ENCODE results near the gene CRYGB.
"Not testable (repeated sequence)": the region's sequence is repeated elsewhere in the genome, so short reads cannot be mapped to it uniquely, and the experiment has no call there.

CRYGB gene

DNA sequence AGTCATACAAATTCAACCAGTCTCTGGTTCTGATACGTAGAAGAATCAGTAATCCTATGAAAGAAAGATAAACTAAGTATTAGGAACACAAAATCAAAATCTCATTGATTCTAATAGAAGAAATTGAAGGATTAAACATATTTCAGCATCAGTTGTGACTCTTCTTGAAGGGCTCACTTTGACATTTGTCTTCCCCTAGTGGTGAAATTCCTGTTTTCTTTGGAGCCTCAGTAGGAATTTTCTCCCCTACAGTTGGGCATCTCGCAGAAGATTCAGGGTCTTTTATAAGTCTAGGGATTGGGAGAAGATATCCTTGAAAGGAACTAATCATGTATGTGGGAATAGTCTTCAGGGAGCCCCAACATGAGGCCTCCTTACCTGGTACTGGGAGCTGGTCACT lies 2.8 kb upstream of the CRYGB start:
- DNase-seq, result no peak

- no peak for DNase-seq
These were observed 1.8 kb upstream of the CRYGB start for GRCh38 chr2:208147759-208148158.

- no peak for DNase-seq
These were observed 1.1 kb upstream of the CRYGB start for GRCh38 chr2:208147008-208147407.

- DNase-seq, result no peak
These were observed 2.8 kb downstream of the CRYGB start for GRCh38 chr2:208142925-208143799.

GRCh38 chr2:208142240-208142924 lies 3.6 kb downstream of the CRYGB start:
- peak; percentile 59 for DNase-seq

DNA sequence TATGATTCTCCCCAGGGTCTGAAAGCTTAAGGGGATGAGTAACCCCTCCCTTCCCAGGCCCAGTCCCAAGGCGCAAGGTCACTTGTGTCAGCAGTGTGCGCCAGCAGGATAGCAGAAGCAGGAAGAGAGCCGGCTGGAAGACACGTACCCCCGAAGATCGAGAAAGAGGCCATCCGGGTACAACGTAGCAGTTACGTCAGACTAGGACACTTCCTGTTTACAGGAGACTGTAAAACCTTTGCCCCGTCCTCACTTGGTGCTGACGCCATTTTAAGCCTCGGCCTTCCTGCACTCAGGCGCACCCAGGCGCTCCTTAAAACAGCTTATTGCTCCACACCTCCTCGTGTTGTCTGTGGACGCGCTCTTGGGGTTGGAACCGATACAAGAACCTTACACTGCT lies 6.5 kb downstream of the CRYGB start:
- no peak for DNase-seq

DNA sequence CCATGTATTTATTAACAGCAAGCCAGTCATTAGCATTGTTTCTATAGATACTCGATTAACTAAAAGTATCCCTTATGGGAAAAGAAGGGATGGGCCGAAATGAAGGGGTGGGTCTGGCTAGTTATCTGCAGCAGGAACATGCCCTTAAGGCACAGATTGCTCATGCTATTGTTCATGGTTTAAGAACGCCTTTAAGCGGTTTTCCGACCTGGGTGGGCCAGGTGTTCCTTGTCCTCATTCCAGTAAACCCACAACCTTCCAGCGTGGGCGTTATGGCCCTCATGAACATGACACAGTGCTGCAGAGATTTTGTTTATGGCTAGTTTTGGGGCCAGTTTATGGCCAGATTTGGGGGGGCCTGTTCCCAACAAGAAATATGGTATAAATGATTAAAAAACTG lies 7.6 kb downstream of the CRYGB start:
- not testable (repeated sequence) for DNase-seq

- no peak for DNase-seq
These were observed 9.3 kb downstream of the CRYGB start for GRCh38 chr2:208136716-208137094.

DNA sequence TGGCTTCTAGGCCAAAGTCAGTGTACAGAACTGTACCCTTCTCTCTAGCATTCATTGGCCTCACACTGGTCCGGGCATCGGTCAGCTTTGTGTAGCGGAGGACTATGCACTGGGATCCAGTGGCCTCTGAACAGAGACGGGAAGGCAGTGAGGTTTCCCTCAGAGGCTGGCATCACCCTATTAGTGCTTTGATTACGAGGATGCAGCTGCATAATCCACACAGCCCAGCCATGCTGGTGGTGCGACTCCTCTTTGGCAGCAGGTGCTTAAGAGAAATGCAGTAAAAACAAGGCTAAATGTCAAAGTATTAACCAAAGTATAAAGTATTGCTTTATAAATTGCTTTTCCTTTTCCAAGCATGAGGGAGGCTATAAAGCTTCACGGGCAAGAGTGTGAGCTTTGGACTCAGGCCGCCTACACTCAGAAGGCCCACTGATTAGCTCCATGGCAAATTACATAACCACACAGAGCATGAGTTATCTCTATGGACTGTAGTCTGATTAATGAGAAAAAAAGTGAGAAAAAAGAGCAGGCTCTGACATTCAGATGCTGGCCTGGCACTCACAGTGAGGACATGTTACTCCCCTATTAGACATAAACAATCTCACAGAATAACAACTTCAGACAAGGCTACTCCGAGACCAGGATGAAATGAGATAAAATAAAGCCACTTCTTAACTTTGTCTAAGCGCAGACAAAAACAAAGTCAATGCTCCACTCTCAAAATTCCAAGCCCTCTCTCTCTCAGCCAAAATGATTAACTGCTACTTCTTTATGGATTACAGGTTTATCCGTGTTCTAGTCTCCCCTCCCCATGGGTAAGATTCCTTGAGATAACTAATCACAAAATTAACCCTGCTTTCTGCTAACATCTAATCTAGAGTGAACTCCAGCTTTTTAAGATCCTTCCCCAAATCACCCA lies 9.9 kb downstream of the CRYGB start:
- no peak for DNase-seq

DNA sequence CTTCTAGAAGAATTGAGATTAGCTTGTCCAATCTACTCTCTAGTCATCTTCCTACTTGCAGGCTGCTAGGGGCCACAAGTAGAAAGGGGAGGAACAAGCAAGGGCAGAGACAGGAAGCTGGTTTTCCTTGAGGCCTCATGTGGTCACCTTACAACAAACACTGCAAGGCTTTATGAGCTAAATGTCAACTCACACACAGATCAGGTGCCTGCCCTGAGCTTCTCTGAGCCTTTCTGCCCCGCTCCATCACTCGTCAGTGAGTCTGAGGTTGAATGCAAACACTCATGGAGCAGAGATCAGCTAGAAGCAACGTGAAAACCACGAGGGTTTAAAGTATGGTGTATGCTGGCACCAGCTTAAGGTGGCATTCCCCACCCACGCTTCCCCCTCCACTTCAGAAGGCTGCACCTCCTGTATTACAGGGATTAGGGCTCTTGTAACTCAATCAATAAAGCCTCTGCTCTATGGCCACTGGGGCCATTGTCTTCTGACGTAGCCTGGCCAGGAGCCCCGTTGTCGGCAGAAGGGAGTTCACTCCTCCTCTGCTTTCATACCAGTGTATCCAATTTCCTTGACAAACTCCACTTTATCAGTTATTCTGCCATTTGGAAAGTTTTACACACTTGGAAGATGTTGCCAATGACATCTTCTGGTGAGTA lies 10.9 kb downstream of the CRYGB start:
- DNase-seq, result no peak

GRCh38 chr2:208130712-208131110 lies 15.2 kb downstream of the CRYGB start:
- no peak for DNase-seq

DNA sequence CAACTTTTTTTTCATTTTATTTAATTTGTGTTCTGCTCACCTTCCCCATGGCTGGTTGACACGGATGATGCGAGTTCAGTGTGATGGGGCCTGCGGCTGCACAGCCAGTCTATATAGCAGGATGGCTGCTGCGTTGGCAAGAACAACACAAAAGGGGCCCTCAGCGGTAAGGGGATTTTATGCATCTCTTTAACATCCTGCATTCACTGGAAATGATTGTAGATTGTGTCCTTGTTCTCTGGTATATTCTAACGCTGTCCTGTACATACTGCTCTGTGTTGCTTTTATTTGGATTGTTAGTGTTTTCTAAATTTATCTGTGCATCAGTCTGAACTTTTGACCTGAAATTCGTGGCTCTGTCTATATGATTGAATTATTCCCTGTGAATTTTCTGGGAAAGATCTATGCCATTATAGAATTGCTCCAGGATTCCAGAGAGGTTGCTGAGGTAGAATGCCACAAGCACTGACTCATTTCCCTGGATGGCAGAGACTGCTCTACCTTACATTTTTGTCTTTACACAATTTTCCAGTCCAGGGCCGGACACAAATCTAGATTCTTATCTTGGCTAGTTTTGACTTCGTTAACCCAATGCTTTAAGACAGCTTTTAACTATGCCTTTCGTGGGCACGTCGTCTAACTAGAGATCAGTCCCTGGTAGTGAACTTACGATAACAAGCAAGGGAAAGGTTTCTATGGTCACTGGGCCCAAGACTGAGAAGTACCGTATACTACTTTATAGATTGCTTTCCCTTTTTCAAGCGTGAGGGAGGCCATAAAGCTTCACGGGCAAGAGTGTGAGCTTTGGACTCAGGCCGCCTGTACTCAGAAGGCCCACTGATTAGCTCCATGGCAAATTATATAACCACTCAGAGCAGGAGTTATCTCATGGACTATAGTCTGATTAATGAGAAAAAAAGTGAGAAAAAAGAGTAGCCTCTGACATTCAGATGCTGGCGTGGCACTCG lies 15.9 kb downstream of the CRYGB start, which contains the start of gene CRYGC:
TSS of gene CRYGC (minus strand) at position 85 of the 968 bp plus-strand sequence. CDS start at position 49, 36 bp downstream.
- no peak for DNase-seq

DNA sequence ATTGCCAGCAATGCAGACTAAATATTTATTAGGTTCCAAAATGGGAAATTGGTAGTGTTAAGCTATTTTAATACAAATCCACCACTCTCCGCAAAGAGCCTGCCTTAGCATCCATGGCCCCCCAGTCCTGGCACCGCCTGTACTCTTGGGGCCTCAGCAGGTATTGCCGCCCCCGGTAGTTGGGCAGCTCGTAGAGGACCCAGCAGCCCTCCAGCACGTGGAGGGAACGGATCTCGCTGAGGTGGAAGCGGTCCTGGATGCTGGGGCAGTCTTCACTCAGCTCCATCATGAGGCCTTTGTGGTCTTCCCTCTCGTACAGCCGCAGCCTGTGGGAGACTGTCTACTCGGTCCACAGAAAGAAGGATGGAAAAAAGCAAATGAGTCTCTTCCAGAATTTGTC lies 17.8 kb downstream of the CRYGB start:
- DNase-seq, result no peak

DNA sequence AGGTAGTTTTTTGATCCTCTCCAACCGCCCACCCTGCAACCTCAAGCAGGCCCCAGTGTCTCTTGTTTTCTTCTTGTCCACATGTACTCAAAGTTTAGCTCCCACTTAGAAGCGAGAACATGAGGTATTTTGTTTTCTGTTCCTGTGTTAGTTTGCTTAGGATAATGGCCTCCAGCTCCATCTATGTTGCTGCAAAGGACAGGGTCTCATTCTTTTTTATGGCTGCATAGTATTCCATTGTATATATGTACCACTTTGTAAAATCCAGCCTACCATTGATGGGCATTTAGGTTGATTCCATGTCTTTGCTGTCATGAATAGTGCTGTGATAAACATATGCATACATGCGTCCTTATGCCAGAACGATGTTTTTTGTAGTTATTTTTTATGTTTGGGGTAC lies 18.9 kb downstream of the CRYGB start:
- no peak for DNase-seq

- DNase-seq, result no peak
These were observed 20.7 kb downstream of the CRYGB start for GRCh38 chr2:208125251-208125650.

GRCh38 chr2:208124013-208124715 lies 21.8 kb downstream of the CRYGB start, which contains the start of gene CRYGD:
Gene CRYGD, minus strand, starts transcription at chr2:208124524. Its CDS starts 51 bp downstream, at chr2:208124473.
- DNase-seq, result not testable (repeated sequence)

DNA sequence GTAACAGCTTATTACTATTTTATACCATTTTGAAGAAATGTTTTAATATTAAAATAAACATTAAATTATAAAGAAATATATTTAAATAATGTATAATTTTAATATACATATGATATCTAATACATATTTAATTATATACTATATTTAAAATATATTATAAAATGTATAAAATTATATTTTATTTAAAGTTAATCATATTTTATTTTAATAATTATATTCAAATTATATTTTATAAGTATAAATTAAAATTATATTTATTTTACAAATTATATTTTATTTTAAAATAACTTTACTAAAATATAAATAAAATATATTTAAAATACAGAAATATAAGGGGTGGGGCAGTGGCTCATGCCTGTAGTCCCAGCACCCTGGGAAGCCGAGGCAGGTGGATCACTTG lies 23.7 kb downstream of the CRYGB start:
- DNase-seq, result no peak

- no peak for DNase-seq
These were observed 27.0 kb downstream of the CRYGB start for GRCh38 chr2:208118918-208119317.

DNA sequence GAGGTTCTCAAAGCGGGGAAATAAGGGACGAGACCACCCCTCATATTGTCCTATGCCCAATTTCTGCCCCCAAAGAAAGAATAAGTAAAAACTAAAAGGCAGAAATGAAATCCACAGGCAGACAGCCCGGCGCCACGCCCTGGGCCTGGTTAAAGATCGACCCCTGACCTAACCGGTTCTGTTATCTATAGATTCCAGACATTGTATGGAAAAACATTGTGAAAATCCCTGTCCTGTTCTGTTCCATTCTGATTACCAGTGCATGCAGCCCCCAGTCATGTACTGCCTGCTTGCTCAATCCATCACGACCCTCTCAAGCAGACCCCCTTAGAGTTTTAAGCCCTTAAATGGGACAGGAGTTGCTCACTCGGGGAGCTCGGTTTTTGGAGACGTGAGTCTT lies 28.6 kb downstream of the CRYGB start:
- DNase-seq, result not testable (repeated sequence)

GRCh38 chr2:208112969-208113368 lies 33.0 kb downstream of the CRYGB start:
- no peak for DNase-seq

Measured in NCI-H1694 (cell line).